ENCODE results near the gene ARHGAP4. TPM values are rescaled to one million over a fixed set of nuclear protein-coding genes. Genes with fewer than 3 reads are reported as not detected.

Gene ARHGAP4
- total and polyA plus RNA-seq, 7 donors, result 8.4 to 122 (median 17.3) TPM

GRCh38 chrX:153863251-153863991, 62.6 kb downstream of the ARHGAP4 start:
- H3K4me1 ChIP-seq, result no peaks in the 10 kb centered on the region
- intact Hi-C loops (cut with DNase I), result no loop called here
- no peaks in the 10 kb centered on the region for H3K9me3 ChIP-seq
- H3K27me3 ChIP-seq, result no peaks in the 10 kb centered on the region
- H3K4me3 ChIP-seq, result no peak overlapping the region
- WGBS, 2 donors, result 63 to 70% methylated on average over 28 of the region's 28 CpGs
- H3K27ac ChIP-seq, result no peak overlapping the region
- H3K36me3 ChIP-seq, result no peaks in the 10 kb centered on the region
- DNase-seq, result peak; percentile 59
- TF ChIP-seq POLR2AphosphoS5 (IDR thresholded peaks at IDR 0.05) (no peak), CTCF (IDR thresholded peaks at IDR 0.05) (no peak), EP300 (IDR thresholded peaks at IDR 0.05) (no peak), POLR2A (IDR thresholded peaks at IDR 0.05) (no peak)

- Histone ChIP-seq H3K9me3 (no peaks in the 10 kb centered on the region), H3K36me3 (no peaks in the 10 kb centered on the region), H3K27me3 (no peaks in the 10 kb centered on the region), H3K4me3 (no peak overlapping the region), H3K27ac (no peak overlapping the region), H3K4me1 (no peaks in the 10 kb centered on the region)
- 60 to 63% methylated on average over 22 of the region's 22 CpGs for WGBS, 2 donors
- DNase-seq, result no peak
- intact Hi-C loops (cut with DNase I), result no loop called here
- TF ChIP-seq CTCF (IDR thresholded peaks at IDR 0.05), result no peak
- TF ChIP-seq POLR2AphosphoS5 (IDR thresholded peaks at IDR 0.05), result no peak
- no peak for TF ChIP-seq EP300 (IDR thresholded peaks at IDR 0.05)
- TF ChIP-seq POLR2A (IDR thresholded peaks at IDR 0.05), result no peak
Observed at GRCh38 chrX:153862369-153863250, 63.5 kb downstream of the ARHGAP4 start.

GRCh38 chrX:153861733-153862310, 64.2 kb downstream of the ARHGAP4 start:
- WGBS, 2 donors, result 40 to 63% methylated on average over 21 of the region's 21 CpGs
- Histone ChIP-seq H3K27me3 (no peaks in the 10 kb centered on the region), H3K4me3 (no peak overlapping the region), H3K4me1 (no peaks in the 10 kb centered on the region), H3K27ac (no peak overlapping the region), H3K36me3 (no peaks in the 10 kb centered on the region), H3K9me3 (no peaks in the 10 kb centered on the region)
- TF ChIP-seq POLR2A (IDR thresholded peaks at IDR 0.05) (no peak), CTCF (IDR thresholded peaks at IDR 0.05) (no peak), EP300 (IDR thresholded peaks at IDR 0.05) (no peak), POLR2AphosphoS5 (IDR thresholded peaks at IDR 0.05) (no peak)
- DNase-seq, result no peak
- intact Hi-C loops (cut with DNase I), result no loop called here

GRCh38 chrX:153861151-153861550, 64.9 kb downstream of the ARHGAP4 start:
- H3K27me3 ChIP-seq, result no peaks in the 10 kb centered on the region
- no peak overlapping the region for H3K4me3 ChIP-seq
- WGBS, 2 donors, result 27 to 76% methylated on average over 10 of the region's 10 CpGs
- TF ChIP-seq POLR2AphosphoS5 (IDR thresholded peaks at IDR 0.05) (no peak), POLR2A (IDR thresholded peaks at IDR 0.05) (no peak), CTCF (IDR thresholded peaks at IDR 0.05) (no peak), EP300 (IDR thresholded peaks at IDR 0.05) (no peak)
- no peaks in the 10 kb centered on the region for H3K9me3 ChIP-seq
- H3K27ac ChIP-seq, result no peak overlapping the region
- no peaks in the 10 kb centered on the region for H3K4me1 ChIP-seq
- intact Hi-C loops (cut with DNase I), result no loop called here
- H3K36me3 ChIP-seq, result no peaks in the 10 kb centered on the region
- no peak for DNase-seq

Other genes with a start within 250 kb of the ARHGAP4 start
- gene SLC6A8, start 238.3 kb downstream of the ARHGAP4 start, total RNA-seq, result 10 to 100 TPM; 31.9 to 60.7 (median 35.1) TPM
- 100 to 1,000 TPM in 1 of 3 donors, 10 to 100 TPM in 2; 67.9 to 158 (median 70.5) TPM for gene SLC6A8, start 238.3 kb downstream of the ARHGAP4 start, polyA plus RNA-seq
- gene BCAP31, start 201.9 kb downstream of the ARHGAP4 start, total RNA-seq, result 100 to 1,000 TPM in 1 of 4 donors, 10 to 100 TPM in 3; 59.3 to 124 (median 70.4) TPM
- 100 to 1,000 TPM in 1 of 3 donors, 10 to 100 TPM in 2; 61.3 to 216 (median 70.9) TPM for gene BCAP31, start 201.9 kb downstream of the ARHGAP4 start, polyA plus RNA-seq
- gene ABCD1, start 201.4 kb downstream of the ARHGAP4 start, total RNA-seq, result 10 to 100 TPM; 11.0 to 21.3 (median 18.3) TPM
- 10 to 100 TPM in 1 of 3 donors, 1 to 10 TPM in 2; 1.8 to 12.8 (median 3.2) TPM for gene ABCD1, start 201.4 kb downstream of the ARHGAP4 start, polyA plus RNA-seq
- 10 to 100 TPM in 3 of 4 donors, 1 to 10 TPM in 1; 9.2 to 50.1 (median 25.7) TPM for gene PLXNB3, start 162.0 kb downstream of the ARHGAP4 start, total RNA-seq
- 1 to 10 TPM in 1 of 3 donors, under 1 TPM in 1, not detected in 1; 0.60 to 2.2 TPM for gene PLXNB3, start 162.0 kb downstream of the ARHGAP4 start, polyA plus RNA-seq
- 10 to 100 TPM in 1 of 4 donors, 1 to 10 TPM in 3; 2.1 to 13.0 (median 6.9) TPM for gene SRPK3, start 145.2 kb downstream of the ARHGAP4 start, total RNA-seq
- gene SRPK3, start 145.2 kb downstream of the ARHGAP4 start, polyA plus RNA-seq, result under 1 TPM in 1 of 3 donors, not detected in 2; 0.31 TPM
- 10 to 100 TPM; 54.2 to 89.5 (median 62.7) TPM for gene IDH3G, start 131.9 kb downstream of the ARHGAP4 start, total RNA-seq
- gene IDH3G, start 131.9 kb downstream of the ARHGAP4 start, polyA plus RNA-seq, result 10 to 100 TPM; 66.7 to 85.3 (median 76.5) TPM
- 100 to 1,000 TPM; 143 to 177 (median 156) TPM for gene SSR4, start 131.6 kb downstream of the ARHGAP4 start, total RNA-seq
- 100 to 1,000 TPM; 327 to 494 (median 405) TPM for gene SSR4, start 131.6 kb downstream of the ARHGAP4 start, polyA plus RNA-seq
- gene PDZD4, start 95.7 kb downstream of the ARHGAP4 start, total RNA-seq, result 10 to 100 TPM in 3 of 4 donors, 1 to 10 TPM in 1; 8.6 to 24.4 (median 14.2) TPM
- gene PDZD4, start 95.7 kb downstream of the ARHGAP4 start, polyA plus RNA-seq, result 1 to 10 TPM in 2 of 3 donors, under 1 TPM in 1; 0.46 to 5.1 (median 1.2) TPM
- 10 to 100 TPM in 3 of 4 donors, 1 to 10 TPM in 1; 6.6 to 30.2 (median 23.1) TPM for gene L1CAM, start 40.1 kb downstream of the ARHGAP4 start, total RNA-seq
- gene L1CAM, start 40.1 kb downstream of the ARHGAP4 start, polyA plus RNA-seq, result 10 to 100 TPM in 1 of 3 donors, 1 to 10 TPM in 1, not detected in 1; 2.4 to 10.5 TPM
- 1 to 10 TPM; 1.1 to 2.2 (median 1.3) TPM for gene AVPR2, start 21.6 kb downstream of the ARHGAP4 start, total RNA-seq
- gene AVPR2, start 21.6 kb downstream of the ARHGAP4 start, polyA plus RNA-seq, result 1 to 10 TPM in 1 of 3 donors, not detected in 2; 1.1 TPM
- 100 to 1,000 TPM in 1 of 4 donors, 10 to 100 TPM in 3; 57.4 to 113 (median 79.2) TPM for gene NAA10, start 8.8 kb upstream of the ARHGAP4 start, total RNA-seq
- 100 to 1,000 TPM in 1 of 3 donors, 10 to 100 TPM in 2; 78.6 to 128 (median 84.7) TPM for gene NAA10, start 8.8 kb upstream of the ARHGAP4 start, polyA plus RNA-seq
- gene RENBP, start 18.4 kb upstream of the ARHGAP4 start, total RNA-seq, result 10 to 100 TPM in 3 of 4 donors, 1 to 10 TPM in 1; 9.8 to 16.8 (median 13.1) TPM
- gene RENBP, start 18.4 kb upstream of the ARHGAP4 start, polyA plus RNA-seq, result 10 to 100 TPM; 10.2 to 15.1 (median 15.0) TPM
- gene HCFC1, start 45.6 kb upstream of the ARHGAP4 start, total RNA-seq, result 10 to 100 TPM; 23.5 to 57.3 (median 30.2) TPM
- 10 to 100 TPM in 1 of 3 donors, 1 to 10 TPM in 2; 7.4 to 34.4 (median 8.4) TPM for gene HCFC1, start 45.6 kb upstream of the ARHGAP4 start, polyA plus RNA-seq
- gene TMEM187, start 46.5 kb upstream of the ARHGAP4 start, total RNA-seq, result 1 to 10 TPM; 3.5 to 8.6 (median 4.4) TPM
- 1 to 10 TPM; 3.6 to 9.3 (median 3.7) TPM for gene TMEM187, start 46.5 kb upstream of the ARHGAP4 start, polyA plus RNA-seq
- 10 to 100 TPM; 26.8 to 41.7 (median 37.3) TPM for gene IRAK1, start 93.6 kb upstream of the ARHGAP4 start, total RNA-seq
- 100 to 1,000 TPM in 1 of 3 donors, 10 to 100 TPM in 2; 67.7 to 103 (median 70.3) TPM for gene IRAK1, start 93.6 kb upstream of the ARHGAP4 start, polyA plus RNA-seq
- 10 to 100 TPM; 43.9 to 57.9 (median 49.6) TPM for gene MECP2, start 171.5 kb upstream of the ARHGAP4 start, total RNA-seq
- gene MECP2, start 171.5 kb upstream of the ARHGAP4 start, polyA plus RNA-seq, result 10 to 100 TPM; 14.4 to 22.5 (median 18.7) TPM
- not detected for gene OPN1LW, start 218.0 kb upstream of the ARHGAP4 start, total RNA-seq
- gene OPN1LW, start 218.0 kb upstream of the ARHGAP4 start, polyA plus RNA-seq, result not detected